Lower lobe of right lung (tissue), 2 donors: ENCODE measurements around the gene PICALM. TPM values are rescaled to one million over a fixed set of nuclear protein-coding genes. Genes with fewer than 3 reads are reported as not detected.

Experiments used
- ATAC-seq, 2 donors: fragments of 200-7000 bp; cut with Tn5 transposase; one replicate each; pipeline ENCODE4 v1.9.1; 2020 to 2022; ENCODE audit warnings: mild to moderate bottlenecking in 2 of 2, moderate library complexity in 2 of 2
- DNase-seq: peaks from one replicate; pipeline ENCODE4 v3.0.0-alpha.2; 2020
- H3K27ac ChIP-seq: fragments of 200-600 bp; one replicate; pipeline ENCODE4 v1.8.0; 2022
- H3K27me3 ChIP-seq: fragments of 200-600 bp; one replicate; pipeline ENCODE4 v1.8.0; 2022; ENCODE audit warnings: low read depth
- H3K36me3 ChIP-seq: fragments of 200-600 bp; one replicate; pipeline ENCODE4 v1.8.0; 2022; ENCODE audit warnings: mild to moderate bottlenecking
- H3K4me1 ChIP-seq: fragments of 200-600 bp; one replicate; pipeline ENCODE4 v1.8.0; 2022
- H3K4me3 ChIP-seq: fragments of 200-600 bp; one replicate; pipeline ENCODE4 v1.8.0; 2022; ENCODE audit warnings: mild to moderate bottlenecking
- H3K9me3 ChIP-seq: fragments of 200-600 bp; one replicate; pipeline ENCODE4 v1.8.0; 2022
- CTCF ChIP-seq: fragments of 200-600 bp; IDR thresholded peaks from one replicate; pipeline ENCODE4 v1.8.0; 2022; ENCODE audit warnings: antibody characterized with exemption, mild to moderate bottlenecking
- intact Hi-C: fragments of 100-400 bp; cut with DNase I; formaldehyde crosslinking; loops from one replicate; pipeline ENCODE4 v1.11.0; 2022
- total RNA-seq: library from RNA; stranded (reverse); fragmentation: NEBNext Ultra II Directional; extraction: Animal tissue kit (Norgen Biotek cat#: 25700); gene quantifications from one replicate; pipeline ENCODE4 v1.2.1, GENCODE V29; 2021
- donor health status: DM: no; HTN: yes; CAD: no; lungs with severe emphysema.

PICALM gene
- total RNA-seq, 1 donor from 2014 or later, result 190 TPM

GRCh38 chr11:86103808-86104207 lies 34.9 kb upstream of the PICALM start:
- DNase-seq (no peak), ATAC-seq (no peak)
- TF ChIP-seq CTCF, result no peak
- Histone ChIP-seq H3K4me1 (no peaks in the 10 kb centered on the region), H3K9me3 (no peaks in the 10 kb centered on the region), H3K4me3 (no peak overlapping the region), H3K27me3 (no peaks in the 10 kb centered on the region), H3K36me3 (no peaks in the 10 kb centered on the region), H3K27ac (no peak overlapping the region)
- intact Hi-C loops, result no loop called here

GRCh38 chr11:86101941-86102407 lies 33.1 kb upstream of the PICALM start:
- no peaks in the 10 kb centered on the region for H3K9me3 ChIP-seq
- no peak for TF ChIP-seq CTCF
- intact Hi-C loops, result no loop called here
- no peak overlapping the region for H3K4me3 ChIP-seq
- H3K27ac ChIP-seq, result no peak overlapping the region
- DNase-seq, result no peak
- no peaks in the 10 kb centered on the region for H3K27me3 ChIP-seq
- H3K36me3 ChIP-seq, result no peaks in the 10 kb centered on the region
- no peak for ATAC-seq
- no peaks in the 10 kb centered on the region for H3K4me1 ChIP-seq

GRCh38 chr11:86101493-86101892 lies 32.6 kb upstream of the PICALM start:
- Histone ChIP-seq H3K4me1 (no peaks in the 10 kb centered on the region), H3K27me3 (no peaks in the 10 kb centered on the region), H3K4me3 (no peak overlapping the region), H3K36me3 (no peaks in the 10 kb centered on the region), H3K9me3 (no peaks in the 10 kb centered on the region), H3K27ac (no peak overlapping the region)
- no peak for TF ChIP-seq CTCF
- intact Hi-C loops, result no loop called here
- no peak for ATAC-seq
- DNase-seq, result no peak

- ATAC-seq, result no peak
Measured at GRCh38 chr11:86099874-86100273, 31.0 kb upstream of the PICALM start.

GRCh38 chr11:86097980-86098379 lies 29.1 kb upstream of the PICALM start:
- TF ChIP-seq CTCF, result no peak
- H3K4me1 ChIP-seq, result no peaks in the 10 kb centered on the region
- H3K27me3 ChIP-seq, result no peaks in the 10 kb centered on the region
- DNase-seq (no peak), ATAC-seq (no peak)
- no peak overlapping the region for H3K27ac ChIP-seq
- H3K36me3 ChIP-seq, result no peaks in the 10 kb centered on the region
- intact Hi-C loops, result no loop called here
- H3K9me3 ChIP-seq, result no peaks in the 10 kb centered on the region
- H3K4me3 ChIP-seq, result no peak overlapping the region

More at GRCh38 chr11:86099874-86100273, 31.0 kb upstream of the PICALM start:
- intact Hi-C loops, result no loop called here
- H3K4me3 ChIP-seq, result no peak overlapping the region
- DNase-seq, result no peak
- no peaks in the 10 kb centered on the region for H3K27me3 ChIP-seq
- no peak overlapping the region for H3K27ac ChIP-seq
- no peaks in the 10 kb centered on the region for H3K36me3 ChIP-seq
- no peak for TF ChIP-seq CTCF
- H3K9me3 ChIP-seq, result no peaks in the 10 kb centered on the region
- no peaks in the 10 kb centered on the region for H3K4me1 ChIP-seq

GRCh38 chr11:86091566-86091965 lies 22.7 kb upstream of the PICALM start:
- no peak for TF ChIP-seq CTCF
- no peaks in the 10 kb centered on the region for H3K27me3 ChIP-seq
- ATAC-seq (no peak), DNase-seq (no peak)
- no peaks in the 10 kb centered on the region for H3K4me1 ChIP-seq
- H3K9me3 ChIP-seq, result no peaks in the 10 kb centered on the region
- no peak overlapping the region for H3K4me3 ChIP-seq
- H3K36me3 ChIP-seq, result no peaks in the 10 kb centered on the region
- H3K27ac ChIP-seq, result no peak overlapping the region
- intact Hi-C loops, result no loop called here
